ENCODE results near the gene GPRASP3. TPM values are rescaled to one million over a fixed set of nuclear protein-coding genes. Genes with fewer than 3 reads are reported as not detected.

The GPRASP3 gene
- polyA plus RNA-seq, 4 donors: 0.81 to 9.3 (median 1.5) TPM

DNA sequence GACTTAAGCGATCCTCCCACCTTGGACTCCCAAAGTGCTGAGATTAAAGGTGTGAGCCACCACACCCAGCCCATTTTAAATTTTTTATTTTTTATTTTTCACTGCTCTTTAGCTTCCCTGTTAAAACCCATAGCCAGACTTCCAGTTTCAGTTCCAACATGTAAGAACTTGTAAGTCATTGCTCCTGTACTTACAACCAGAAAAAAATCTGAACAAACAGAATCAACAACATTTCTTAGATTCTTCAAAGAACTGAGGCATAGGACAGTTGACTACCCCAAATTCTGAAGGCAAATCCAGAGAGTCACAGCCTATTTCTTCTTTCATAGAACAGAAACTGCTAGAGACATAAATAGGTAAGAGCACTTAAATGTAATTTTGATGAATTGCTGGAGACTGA lies 8.1 kb downstream of the GPRASP3 start:
- no peaks in the 10 kb centered on the region for H3K4me1 ChIP-seq (ENCODE audit: control insufficient read depth in 3 of 3, insufficient read depth in 2 of 3, low read depth in 1 of 3, low read length in 2 of 3)
- no peaks in the 10 kb centered on the region for H3K27me3 ChIP-seq (ENCODE audit: control insufficient read depth in 3 of 3, insufficient read depth in 3 of 3, low read length in 3 of 3)
- 93 to 100% (median 100%) methylated on average over 1 of the region's 1 CpG for WGBS, 3 donors
- no peaks in the 10 kb centered on the region for H3K36me3 ChIP-seq (ENCODE audit: control insufficient read depth in 3 of 3, insufficient read depth in 2 of 3, low read depth in 1 of 3, low read length in 3 of 3)
- DNase-seq (no peak), FAIRE-seq (no peak)
- H3K27ac ChIP-seq (ENCODE audit: low read depth in 1 of 3, low read length in 2 of 3): no peak overlapping the region
- no peaks in the 10 kb centered on the region for H3K9me3 ChIP-seq (ENCODE audit: control insufficient read depth in 2 of 2, insufficient read depth in 1 of 2, low read depth in 1 of 2, low read length in 1 of 2)
- H3K4me3 ChIP-seq (ENCODE audit: low read depth in 1 of 3, low read length in 3 of 3): no peak overlapping the region

DNA sequence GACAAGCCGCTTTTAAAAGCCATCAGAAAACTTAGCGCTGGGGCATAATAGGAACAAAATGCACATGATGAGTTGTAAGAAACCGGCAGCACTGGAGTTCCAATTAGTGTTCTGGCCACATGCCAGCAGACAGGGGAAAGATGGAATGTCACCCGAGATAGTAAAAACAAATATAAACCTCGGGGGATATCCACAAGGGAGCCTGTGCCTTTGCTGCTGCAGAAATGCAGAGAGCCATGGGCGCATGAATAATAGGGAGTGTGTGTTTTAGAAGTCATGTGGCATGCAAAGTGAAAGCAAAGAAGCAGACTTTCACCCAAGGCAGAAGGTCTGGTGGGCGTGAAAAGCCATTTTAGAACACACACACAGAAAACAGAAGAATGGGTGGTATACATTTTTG lies 19.1 kb downstream of the GPRASP3 start:
- Histone ChIP-seq H3K36me3 (ENCODE audit: control insufficient read depth in 3 of 3, insufficient read depth in 2 of 3, low read depth in 1 of 3, low read length in 3 of 3) (no peaks in the 10 kb centered on the region), H3K27me3 (ENCODE audit: control insufficient read depth in 3 of 3, insufficient read depth in 3 of 3, low read length in 3 of 3) (no peaks in the 10 kb centered on the region), H3K27ac (ENCODE audit: low read depth in 1 of 3, low read length in 2 of 3) (no peak overlapping the region), H3K4me1 (ENCODE audit: control insufficient read depth in 3 of 3, insufficient read depth in 2 of 3, low read depth in 1 of 3, low read length in 2 of 3) (no peaks in the 10 kb centered on the region), H3K9me3 (ENCODE audit: control insufficient read depth in 2 of 2, insufficient read depth in 1 of 2, low read depth in 1 of 2, low read length in 1 of 2) (no peaks in the 10 kb centered on the region), H3K4me3 (ENCODE audit: low read depth in 1 of 3, low read length in 3 of 3) (no peak overlapping the region)
- FAIRE-seq (no peak), DNase-seq (peak in 1 of 2 donors; percentile 6)
- WGBS, 3 donors: 69 to 72% (median 69%) methylated on average over 7 of the region's 7 CpGs

DNA sequence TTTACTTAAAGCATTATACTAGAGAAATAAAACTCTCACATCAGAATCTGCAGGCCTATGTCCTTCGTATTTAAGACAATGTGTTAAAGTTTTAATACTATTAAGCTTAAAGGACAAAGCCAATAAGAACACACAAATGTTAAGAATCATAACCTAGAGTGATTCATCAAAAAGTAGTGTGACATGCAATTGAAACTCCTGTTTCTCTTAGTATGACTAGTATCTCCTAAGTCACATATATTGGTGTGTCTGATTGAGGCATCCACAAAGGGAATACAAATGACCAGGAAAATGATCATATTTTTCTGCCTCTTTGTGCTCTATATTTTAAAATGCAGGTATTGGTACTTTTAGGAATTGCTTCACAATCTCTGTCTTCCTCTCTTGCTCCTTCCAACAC lies 23.8 kb downstream of the GPRASP3 start:
- Histone ChIP-seq H3K36me3 (ENCODE audit: control insufficient read depth in 3 of 3, insufficient read depth in 2 of 3, low read depth in 1 of 3, low read length in 3 of 3) (peaks cover 0 to 2% (median 0%) of the 10 kb centered on the region in 3 donors), H3K9me3 (ENCODE audit: control insufficient read depth in 2 of 2, insufficient read depth in 1 of 2, low read depth in 1 of 2, low read length in 1 of 2) (no peaks in the 10 kb centered on the region), H3K4me1 (ENCODE audit: control insufficient read depth in 3 of 3, insufficient read depth in 2 of 3, low read depth in 1 of 3, low read length in 2 of 3) (no peaks in the 10 kb centered on the region), H3K27ac (ENCODE audit: low read depth in 1 of 3, low read length in 2 of 3) (no peak overlapping the region), H3K4me3 (ENCODE audit: low read depth in 1 of 3, low read length in 3 of 3) (no peak overlapping the region), H3K27me3 (ENCODE audit: control insufficient read depth in 3 of 3, insufficient read depth in 3 of 3, low read length in 3 of 3) (no peaks in the 10 kb centered on the region)
- FAIRE-seq (no peak), DNase-seq (no peak)
- 83 to 96% (median 95%) methylated on average over 1 of the region's 1 CpG for WGBS, 3 donors

DNA sequence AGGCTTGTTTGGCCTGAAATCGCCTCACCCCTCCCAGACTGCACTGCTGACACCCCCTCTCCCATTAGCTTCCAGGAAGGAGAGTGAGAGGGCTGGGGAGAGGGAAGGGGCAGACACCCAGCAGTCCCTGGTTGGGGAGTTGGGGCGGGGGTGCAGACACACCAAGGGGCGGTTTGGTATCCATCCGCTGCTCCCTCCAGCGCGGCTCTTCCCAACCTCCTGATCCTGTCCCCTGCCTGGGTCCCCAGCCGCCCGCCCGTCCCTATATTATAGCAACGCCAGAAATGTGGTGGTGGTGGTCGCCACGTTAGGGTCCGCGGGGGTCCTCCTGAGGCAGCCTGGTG lies 24.9 kb downstream of the GPRASP3 start:
- no peaks in the 10 kb centered on the region for H3K27me3 ChIP-seq (ENCODE audit: control insufficient read depth in 3 of 3, insufficient read depth in 3 of 3, low read length in 3 of 3)
- H3K27ac ChIP-seq (ENCODE audit: low read depth in 1 of 3, low read length in 2 of 3): no peak overlapping the region
- WGBS, 3 donors: 39 to 91% (median 61%) methylated on average over 6 to 14 of the region's 14 CpGs
- no peaks in the 10 kb centered on the region for H3K4me1 ChIP-seq (ENCODE audit: control insufficient read depth in 3 of 3, insufficient read depth in 2 of 3, low read depth in 1 of 3, low read length in 2 of 3)
- no peak for FAIRE-seq
- H3K9me3 ChIP-seq (ENCODE audit: control insufficient read depth in 2 of 2, insufficient read depth in 1 of 2, low read depth in 1 of 2, low read length in 1 of 2): no peaks in the 10 kb centered on the region
- H3K4me3 ChIP-seq (ENCODE audit: low read depth in 1 of 3, low read length in 3 of 3): peak overlapping the region in 2 of 3 donors; percentile 51 to 58
- no peak for DNase-seq
- peaks cover 0 to 2% (median 0%) of the 10 kb centered on the region in 3 donors for H3K36me3 ChIP-seq (ENCODE audit: control insufficient read depth in 3 of 3, insufficient read depth in 2 of 3, low read depth in 1 of 3, low read length in 3 of 3)

DNA sequence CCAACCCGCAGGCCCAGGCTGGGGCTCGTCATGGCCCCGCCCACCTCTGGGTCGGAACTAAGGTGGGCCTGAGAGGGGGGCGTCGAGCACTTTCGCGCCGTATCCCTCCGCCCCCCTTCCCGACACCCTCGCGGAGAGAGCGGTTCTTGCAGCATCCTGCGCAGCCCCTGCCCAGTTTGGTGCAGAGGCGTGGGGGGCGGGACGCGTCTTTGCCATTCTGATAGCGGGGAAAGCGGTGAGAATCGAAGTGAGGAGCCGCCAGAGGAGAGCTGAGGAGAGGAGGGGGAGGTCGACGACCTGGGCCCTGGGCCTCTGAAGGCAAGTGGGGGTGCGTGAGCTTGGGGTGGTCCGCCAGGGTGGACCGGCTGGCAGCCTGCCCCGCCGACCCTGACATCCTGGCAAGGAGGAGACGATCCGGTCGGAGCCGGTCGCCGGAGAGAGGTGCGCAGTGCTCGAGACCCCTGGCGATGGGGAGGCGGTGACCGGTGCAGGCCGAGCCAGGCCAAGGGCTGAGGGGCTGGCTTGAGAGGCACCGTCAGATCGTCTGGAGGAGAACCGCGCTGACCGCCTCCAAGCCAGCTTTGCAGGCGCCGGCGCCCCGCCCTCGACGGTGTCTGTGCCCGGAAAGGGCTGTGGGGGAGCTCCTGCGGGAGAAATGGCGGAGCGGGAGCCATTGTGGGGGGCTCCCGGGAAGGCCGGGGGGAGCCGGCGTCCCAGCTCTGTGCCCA lies 25.5 kb downstream of the GPRASP3 start:
- DNase-seq: peak in 1 of 2 donors; percentile 46
- H3K36me3 ChIP-seq (ENCODE audit: control insufficient read depth in 3 of 3, insufficient read depth in 2 of 3, low read depth in 1 of 3, low read length in 3 of 3): peaks cover 0 to 2% (median 0%) of the 10 kb centered on the region in 3 donors
- H3K27me3 ChIP-seq (ENCODE audit: control insufficient read depth in 3 of 3, insufficient read depth in 3 of 3, low read length in 3 of 3): no peaks in the 10 kb centered on the region
- no peaks in the 10 kb centered on the region for H3K9me3 ChIP-seq (ENCODE audit: control insufficient read depth in 2 of 2, insufficient read depth in 1 of 2, low read depth in 1 of 2, low read length in 1 of 2)
- no peaks in the 10 kb centered on the region for H3K4me1 ChIP-seq (ENCODE audit: control insufficient read depth in 3 of 3, insufficient read depth in 2 of 3, low read depth in 1 of 3, low read length in 2 of 3)
- H3K4me3 ChIP-seq (ENCODE audit: low read depth in 1 of 3, low read length in 3 of 3): peak overlapping the region in 2 of 3 donors; percentile 51 to 58
- peak overlapping the region in 1 of 3 donors; percentile 22 for H3K27ac ChIP-seq (ENCODE audit: low read depth in 1 of 3, low read length in 2 of 3)
- no peak for FAIRE-seq
- WGBS, 3 donors: 1 to 34% (median 17%) methylated on average over 36 to 61 of the region's 61 CpGs

DNA sequence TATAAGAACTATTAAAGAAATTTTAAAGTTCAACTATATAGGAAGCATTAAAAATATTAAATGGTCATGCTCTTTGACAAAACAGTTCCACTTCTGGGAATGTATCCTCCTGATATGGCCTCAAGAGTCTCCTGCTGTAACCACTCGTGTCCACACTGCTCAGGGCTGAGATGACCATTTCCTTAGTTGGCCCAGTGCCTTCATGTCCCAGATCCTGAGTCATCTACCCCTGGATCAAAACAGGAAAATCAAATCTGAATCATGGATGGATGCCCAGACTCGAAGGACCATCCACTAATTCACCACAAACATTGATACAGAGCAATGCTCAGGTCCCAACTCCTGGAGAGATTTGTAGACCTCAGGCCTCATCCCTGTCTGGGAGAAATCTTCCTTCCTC lies 44.7 kb downstream of the GPRASP3 start:
- no peaks in the 10 kb centered on the region for H3K27me3 ChIP-seq (ENCODE audit: control insufficient read depth in 3 of 3, insufficient read depth in 3 of 3, low read length in 3 of 3)
- DNase-seq (no peak), FAIRE-seq (no peak)
- H3K4me3 ChIP-seq (ENCODE audit: low read depth in 1 of 3, low read length in 3 of 3): no peak overlapping the region
- 39 to 61% (median 47%) methylated on average over 2 of the region's 2 CpGs for WGBS, 3 donors
- no peaks in the 10 kb centered on the region for H3K36me3 ChIP-seq (ENCODE audit: control insufficient read depth in 3 of 3, insufficient read depth in 2 of 3, low read depth in 1 of 3, low read length in 3 of 3)
- H3K27ac ChIP-seq (ENCODE audit: low read depth in 1 of 3, low read length in 2 of 3): no peak overlapping the region
- no peaks in the 10 kb centered on the region for H3K4me1 ChIP-seq (ENCODE audit: control insufficient read depth in 3 of 3, insufficient read depth in 2 of 3, low read depth in 1 of 3, low read length in 2 of 3)
- H3K9me3 ChIP-seq (ENCODE audit: control insufficient read depth in 2 of 2, insufficient read depth in 1 of 2, low read depth in 1 of 2, low read length in 1 of 2): no peaks in the 10 kb centered on the region

DNA sequence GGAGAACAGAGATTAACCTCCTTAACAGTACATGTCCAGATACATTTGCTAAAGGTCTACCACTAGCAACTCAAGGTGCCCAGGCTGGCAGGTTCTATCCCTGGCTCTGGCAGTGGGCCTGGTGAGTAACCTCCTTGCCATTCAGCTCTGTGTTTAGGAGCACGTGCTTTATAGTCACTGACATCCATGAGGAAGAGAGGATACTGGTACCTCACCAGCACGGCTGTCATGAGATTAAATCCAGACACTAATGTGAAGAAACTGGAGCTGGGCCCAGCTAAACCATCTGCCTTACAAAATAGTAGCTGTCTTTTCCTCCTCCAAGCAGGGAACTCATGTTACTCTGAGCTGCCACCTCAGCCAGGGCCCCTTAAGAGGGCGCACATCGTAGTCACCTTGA lies 45.3 kb downstream of the GPRASP3 start:
- H3K4me1 ChIP-seq (ENCODE audit: control insufficient read depth in 3 of 3, insufficient read depth in 2 of 3, low read depth in 1 of 3, low read length in 2 of 3): no peaks in the 10 kb centered on the region
- H3K27ac ChIP-seq (ENCODE audit: low read depth in 1 of 3, low read length in 2 of 3): no peak overlapping the region
- 61 to 76% (median 72%) methylated on average over 4 of the region's 4 CpGs for WGBS, 3 donors
- no peak overlapping the region for H3K4me3 ChIP-seq (ENCODE audit: low read depth in 1 of 3, low read length in 3 of 3)
- no peaks in the 10 kb centered on the region for H3K27me3 ChIP-seq (ENCODE audit: control insufficient read depth in 3 of 3, insufficient read depth in 3 of 3, low read length in 3 of 3)
- H3K36me3 ChIP-seq (ENCODE audit: control insufficient read depth in 3 of 3, insufficient read depth in 2 of 3, low read depth in 1 of 3, low read length in 3 of 3): no peaks in the 10 kb centered on the region
- FAIRE-seq (no peak), DNase-seq (no peak)
- H3K9me3 ChIP-seq (ENCODE audit: control insufficient read depth in 2 of 2, insufficient read depth in 1 of 2, low read depth in 1 of 2, low read length in 1 of 2): no peaks in the 10 kb centered on the region

DNA sequence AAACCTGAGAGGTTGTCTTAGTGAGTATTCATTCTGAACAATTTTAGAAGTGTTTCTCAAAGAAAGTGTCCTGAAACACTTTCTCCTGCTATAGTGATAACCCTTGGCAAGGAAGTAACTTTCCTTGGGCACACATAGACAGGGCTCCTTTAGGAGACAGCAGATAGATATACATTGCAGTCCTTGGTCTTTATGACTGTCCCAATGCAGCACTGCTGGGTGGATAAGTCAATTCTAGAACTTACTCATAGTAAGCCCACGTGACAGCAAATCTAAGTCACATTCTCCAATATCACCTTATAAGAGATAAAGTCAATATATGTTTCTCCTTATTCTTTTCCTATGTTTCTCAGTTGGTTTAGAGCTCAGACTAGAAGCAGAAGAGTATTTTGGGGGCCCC lies 46.7 kb downstream of the GPRASP3 start:
- H3K36me3 ChIP-seq (ENCODE audit: control insufficient read depth in 3 of 3, insufficient read depth in 2 of 3, low read depth in 1 of 3, low read length in 3 of 3): no peaks in the 10 kb centered on the region
- no peaks in the 10 kb centered on the region for H3K9me3 ChIP-seq (ENCODE audit: control insufficient read depth in 2 of 2, insufficient read depth in 1 of 2, low read depth in 1 of 2, low read length in 1 of 2)
- no peaks in the 10 kb centered on the region for H3K4me1 ChIP-seq (ENCODE audit: control insufficient read depth in 3 of 3, insufficient read depth in 2 of 3, low read depth in 1 of 3, low read length in 2 of 3)
- no peak for FAIRE-seq
- H3K27me3 ChIP-seq (ENCODE audit: control insufficient read depth in 3 of 3, insufficient read depth in 3 of 3, low read length in 3 of 3): no peaks in the 10 kb centered on the region
- 61 to 75% (median 62%) methylated on average over 1 of the region's 1 CpG for WGBS, 3 donors
- DNase-seq: no peak
- H3K4me3 ChIP-seq (ENCODE audit: low read depth in 1 of 3, low read length in 3 of 3): no peak overlapping the region
- no peak overlapping the region for H3K27ac ChIP-seq (ENCODE audit: low read depth in 1 of 3, low read length in 2 of 3)

All from small intestine (tissue), 7 donors.